Karpas-422 (cell line): ENCODE results near the gene CYP3A4. TPM values are rescaled to one million over a fixed set of nuclear protein-coding genes. Genes with fewer than 3 reads are reported as not detected.
"Not testable (repeated sequence)": the region's sequence is repeated elsewhere in the genome, so short reads cannot be mapped to it uniquely, and the experiment has no call there.

Experiments
- DNase-seq: peaks from one replicate; pipeline ENCODE4 v3.0.0-alpha.2; 2015
- H2AFZ ChIP-seq: fragments of 200-600 bp; sonication (generic); 2 replicates; pipeline ENCODE4 v1.6.1; 2014; ENCODE audit warnings: antibody characterized with exemption, low read length, mixed read lengths
- H3K27ac ChIP-seq: fragments of 200-600 bp; sonication (generic); 2 replicates; pipeline ENCODE4 v1.5.1; 2014; ENCODE audit warnings: mild to moderate bottlenecking, low read length, moderate library complexity
- H3K27me3 ChIP-seq: fragments of 200-600 bp; sonication (generic); 2 replicates; pipeline ENCODE4 v1.6.1; 2014; ENCODE audit warnings: low read length, mixed read lengths
- H3K36me3 ChIP-seq: fragments of 200-600 bp; sonication (generic); 2 replicates; pipeline ENCODE4 v1.6.1; 2014; ENCODE audit warnings: low read length, mixed read lengths; ENCODE audit not compliant: insufficient read depth
- H3K4me1 ChIP-seq: fragments of 200-600 bp; sonication (generic); 2 replicates; pipeline ENCODE4 v1.6.1; 2014; ENCODE audit warnings: mild to moderate bottlenecking, low read length, mixed read lengths
- H3K4me2 ChIP-seq: fragments of 200-600 bp; sonication (generic); 2 replicates; pipeline ENCODE4 v1.6.1; 2014; ENCODE audit warnings: low read length, low read depth, mild to moderate bottlenecking; ENCODE audit not compliant: poor library complexity, severe bottlenecking
- H3K4me3 ChIP-seq: fragments of 200-600 bp; sonication (generic); 2 replicates; pipeline ENCODE4 v1.5.1; 2014; ENCODE audit warnings: mild to moderate bottlenecking, antibody characterized with exemption, low read length, mixed read lengths
- H3K79me2 ChIP-seq: fragments of 200-600 bp; sonication (generic); 2 replicates; pipeline ENCODE4 v1.6.1; 2014; ENCODE audit warnings: mild to moderate bottlenecking, low read length, mixed read lengths
- H3K9ac ChIP-seq: fragments of 200-600 bp; sonication (generic); 2 replicates; pipeline ENCODE4 v1.6.0; 2014; ENCODE audit warnings: low read length
- H3K9me2 ChIP-seq: fragments of 200-600 bp; sonication (generic), shearing (Covaris generic); replicated peaks from 2 replicates; pipeline ENCODE4 v1.6.0; 2014; ENCODE audit warnings: mild to moderate bottlenecking, low read length, moderate library complexity; ENCODE audit not compliant: insufficient read depth
- H3K9me3 ChIP-seq: fragments of 300-700, 200-600 bp; sonication (generic); 2 replicates; pipeline ENCODE4 v1.6.1; 2014; ENCODE audit warnings: low read length, mixed read lengths
- H4K20me1 ChIP-seq: fragments of 200-600 bp; sonication (generic); 2 replicates; pipeline ENCODE4 v1.6.1; 2014; ENCODE audit warnings: mild to moderate bottlenecking, antibody characterized with exemption, low read length, low read depth; ENCODE audit not compliant: insufficient read depth
- total RNA-seq: library from RNA; depleted of rRNA; stranded (reverse); fragments of >200 nt; shearing (Covaris generic); gene quantifications from 2 replicates; pipeline ENCODE4 v1.2.3, GENCODE V29; 2014; ENCODE audit warnings: low replicate concordance

CYP3A4 gene
- total RNA-seq, 1 experiment from 2014 or later = not detected

DNA sequence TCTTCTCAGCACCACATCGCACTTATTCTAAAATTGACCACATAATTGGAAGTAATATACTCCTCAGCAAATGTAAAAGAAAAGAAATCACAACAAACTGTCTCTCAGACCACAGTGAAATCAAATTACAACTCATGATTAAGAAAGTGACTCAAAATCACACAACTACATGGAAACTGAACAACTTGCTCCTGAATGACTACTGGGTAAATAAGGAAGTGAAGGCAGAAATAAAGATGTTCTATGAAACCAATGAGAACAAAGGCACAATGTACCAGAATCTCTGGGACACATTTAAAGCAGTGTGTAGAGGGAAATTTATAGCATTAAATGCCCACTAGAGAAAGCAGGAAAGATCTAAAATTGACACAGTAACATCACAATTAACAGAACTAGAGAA, 10.6 kb downstream of the CYP3A4 start:
- not testable (repeated sequence) for H3K4me1 ChIP-seq, H3K79me2 ChIP-seq, H3K9ac ChIP-seq, H3K27ac ChIP-seq, H3K4me3 ChIP-seq, H4K20me1 ChIP-seq, H3K27me3 ChIP-seq, H3K36me3 ChIP-seq, H3K9me3 ChIP-seq, H3K9me2 ChIP-seq, H2AFZ ChIP-seq, H3K4me2 ChIP-seq, DNase-seq

DNA sequence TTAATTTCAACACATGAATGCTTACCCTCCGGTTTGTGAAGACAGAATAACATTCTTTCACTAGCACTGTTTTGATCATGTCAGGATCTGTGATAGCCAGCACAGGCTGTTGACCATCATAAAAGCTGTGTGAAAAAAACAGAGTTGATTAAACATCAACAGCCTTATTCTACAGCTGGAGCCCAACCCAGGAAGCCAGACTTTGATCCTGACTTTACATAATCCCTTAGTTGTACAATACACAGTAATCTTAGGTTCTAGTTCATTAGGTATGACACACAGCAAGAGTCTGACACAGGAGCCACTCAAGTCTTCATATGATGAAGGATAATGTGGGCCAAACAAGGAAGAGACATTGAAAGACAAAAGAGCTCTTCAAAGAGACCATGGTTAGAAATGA, 11.4 kb downstream of the CYP3A4 start:
- no peaks in the 10 kb centered on the region for H3K9me2 ChIP-seq
- H2AFZ ChIP-seq = no peak overlapping the region
- no peaks in the 10 kb centered on the region for H3K36me3 ChIP-seq
- H3K9me3 ChIP-seq = no peaks in the 10 kb centered on the region
- no peak for DNase-seq
- H3K4me3 ChIP-seq = no peak overlapping the region
- no peaks in the 10 kb centered on the region for H4K20me1 ChIP-seq
- no peak overlapping the region for H3K9ac ChIP-seq
- no peak overlapping the region for H3K27ac ChIP-seq
- no peak overlapping the region for H3K4me2 ChIP-seq
- H3K79me2 ChIP-seq = no peaks in the 10 kb centered on the region
- no peaks in the 10 kb centered on the region for H3K27me3 ChIP-seq
- peaks cover 8% of the 10 kb centered on the region for H3K4me1 ChIP-seq

DNA sequence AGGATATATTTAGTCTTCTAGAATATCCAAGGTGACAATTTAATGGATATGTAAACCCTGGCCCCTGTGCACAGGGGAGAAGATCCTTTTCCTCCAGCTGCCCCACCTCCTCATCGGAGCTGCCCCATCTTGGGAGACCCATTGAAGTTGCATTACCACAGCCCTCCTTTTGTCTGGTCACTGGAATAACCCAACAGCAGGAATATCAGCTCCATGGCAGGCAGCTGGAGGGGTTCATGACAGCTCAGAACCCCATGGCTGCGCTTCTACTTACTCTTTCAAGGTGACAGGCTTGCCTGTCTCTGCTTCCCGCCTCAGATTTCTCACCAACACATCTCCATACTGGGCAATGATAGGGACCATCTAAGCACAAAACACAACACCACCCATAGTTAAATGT, 14.5 kb downstream of the CYP3A4 start:
- H3K79me2 ChIP-seq, H3K27ac ChIP-seq, H3K27me3 ChIP-seq, H4K20me1 ChIP-seq, H3K36me3 ChIP-seq, H3K4me3 ChIP-seq, H3K4me2 ChIP-seq, H3K9me2 ChIP-seq, H2AFZ ChIP-seq, H3K9ac ChIP-seq, H3K9me3 ChIP-seq, DNase-seq: not testable (repeated sequence)
- peaks cover 10% of the 10 kb centered on the region for H3K4me1 ChIP-seq

DNA sequence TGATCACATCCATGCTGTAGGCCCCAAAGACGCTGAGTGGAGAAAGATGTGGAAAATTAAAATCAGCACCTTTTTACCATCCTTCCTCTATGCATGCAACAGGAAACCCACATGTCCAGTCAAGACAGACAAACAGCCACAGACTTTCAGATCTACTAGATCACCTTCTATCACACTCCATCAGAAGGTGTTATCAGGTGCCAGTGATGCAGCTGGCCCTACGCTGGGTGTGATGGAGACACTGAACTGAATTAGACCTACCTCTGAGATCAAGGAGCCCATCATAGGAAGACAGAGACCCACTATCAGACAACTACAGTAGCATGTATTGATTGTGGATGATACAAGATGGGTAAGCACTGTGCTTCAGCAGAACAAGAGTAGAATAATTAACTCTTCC, 15.5 kb downstream of the CYP3A4 start:
- Histone ChIP-seq H4K20me1 (no peaks in the 10 kb centered on the region), H3K9me3 (no peaks in the 10 kb centered on the region), H3K27me3 (no peaks in the 10 kb centered on the region), H3K9ac (no peak overlapping the region), H3K4me2 (no peak overlapping the region), H3K36me3 (no peaks in the 10 kb centered on the region), H3K27ac (no peak overlapping the region), H3K4me1 (peaks cover 10% of the 10 kb centered on the region), H3K9me2 (no peaks in the 10 kb centered on the region), H3K79me2 (no peaks in the 10 kb centered on the region), H3K4me3 (no peak overlapping the region), H2AFZ (no peak overlapping the region)
- DNase-seq = no peak

DNA sequence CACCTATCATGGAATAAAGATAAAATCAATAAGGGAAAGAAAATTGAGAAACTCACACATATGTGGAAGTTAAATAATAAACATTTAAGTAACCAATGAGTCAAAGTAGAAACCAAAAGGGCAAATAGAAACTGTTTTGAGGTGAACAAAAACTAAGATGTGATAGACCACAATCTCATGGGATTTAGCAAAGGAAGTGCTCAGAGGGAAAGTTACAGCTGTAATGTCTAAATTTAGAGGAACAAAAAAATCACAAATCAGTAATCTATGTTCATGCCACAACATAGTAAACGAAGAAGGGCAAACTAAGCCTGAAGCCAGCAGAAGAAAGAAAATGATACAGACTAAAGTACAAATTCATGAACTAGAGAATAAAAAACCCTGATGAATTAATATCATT, 16.3 kb downstream of the CYP3A4 start:
- no peaks in the 10 kb centered on the region for H4K20me1 ChIP-seq
- no peak overlapping the region for H2AFZ ChIP-seq
- H3K4me1 ChIP-seq = peaks cover 10% of the 10 kb centered on the region
- H3K9me3 ChIP-seq = no peaks in the 10 kb centered on the region
- no peak overlapping the region for H3K4me2 ChIP-seq
- no peaks in the 10 kb centered on the region for H3K9me2 ChIP-seq
- no peak overlapping the region for H3K9ac ChIP-seq
- H3K4me3 ChIP-seq = no peak overlapping the region
- no peaks in the 10 kb centered on the region for H3K27me3 ChIP-seq
- no peak for DNase-seq
- no peak overlapping the region for H3K27ac ChIP-seq
- no peaks in the 10 kb centered on the region for H3K79me2 ChIP-seq
- no peaks in the 10 kb centered on the region for H3K36me3 ChIP-seq

DNA sequence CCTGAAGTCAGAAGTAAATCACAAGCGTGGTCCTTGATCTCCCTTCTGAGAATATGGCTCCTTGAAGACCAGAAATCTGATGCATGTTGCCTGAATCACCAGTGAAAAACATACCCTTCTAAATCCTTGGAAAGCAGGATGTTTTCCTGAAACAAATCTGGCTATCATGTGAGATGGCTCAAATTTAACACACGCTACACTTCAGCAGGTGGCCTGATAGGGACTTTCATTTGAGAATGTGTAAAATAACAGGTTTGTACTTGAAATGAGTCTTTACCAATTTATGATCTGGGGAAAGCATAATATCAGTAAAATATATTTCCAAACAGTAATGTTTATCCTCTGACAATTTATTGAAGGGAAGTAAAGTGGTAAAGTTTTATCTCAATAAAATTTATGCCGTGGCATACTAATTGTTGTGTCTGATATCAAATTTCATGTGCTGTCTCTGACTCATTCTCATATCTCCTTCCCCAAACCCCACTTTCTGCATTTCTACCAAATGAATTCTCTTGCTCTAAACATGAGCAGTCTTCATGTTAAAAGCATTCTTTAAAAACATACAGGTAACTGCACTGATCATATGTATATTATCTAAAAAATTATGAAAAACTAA, 17.4 kb downstream of the CYP3A4 start:
- Histone ChIP-seq H3K27me3 (no peaks in the 10 kb centered on the region), H3K9me3 (no peaks in the 10 kb centered on the region)

DNA sequence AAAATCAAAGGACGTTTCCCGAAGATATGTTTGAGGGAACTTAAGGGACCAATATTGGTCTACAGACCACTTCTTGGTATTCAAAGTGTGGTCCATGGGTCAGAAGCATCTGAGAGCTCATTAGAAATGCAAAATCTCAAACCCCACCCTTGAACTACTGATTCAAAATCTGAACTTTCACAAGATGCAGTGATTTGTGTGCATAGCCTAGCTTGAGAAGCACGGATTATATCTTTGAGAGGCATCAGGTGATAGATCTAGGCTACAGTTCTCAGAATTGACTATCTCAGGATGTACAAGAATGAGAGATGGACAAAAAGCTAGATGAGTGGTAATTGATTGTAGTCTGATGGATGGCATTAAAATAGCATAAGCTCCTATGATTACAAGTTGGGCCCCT, 19.5 kb downstream of the CYP3A4 start:
- H3K9ac ChIP-seq = no peak overlapping the region
- peaks cover 8% of the 10 kb centered on the region for H3K4me1 ChIP-seq
- no peaks in the 10 kb centered on the region for H3K36me3 ChIP-seq
- H3K4me2 ChIP-seq = no peak overlapping the region
- H3K27me3 ChIP-seq = no peaks in the 10 kb centered on the region
- H3K9me3 ChIP-seq = no peaks in the 10 kb centered on the region
- no peak overlapping the region for H3K4me3 ChIP-seq
- H2AFZ ChIP-seq = no peak overlapping the region
- no peak overlapping the region for H3K27ac ChIP-seq
- H3K9me2 ChIP-seq = no peaks in the 10 kb centered on the region
- no peaks in the 10 kb centered on the region for H3K79me2 ChIP-seq
- H4K20me1 ChIP-seq = no peaks in the 10 kb centered on the region
- no peak for DNase-seq

More for the DNA sequence above, 17.4 kb downstream of the CYP3A4 start:
- no peak overlapping the region for H3K9ac ChIP-seq
- H3K4me3 ChIP-seq = no peak overlapping the region
- no peaks in the 10 kb centered on the region for H3K9me2 ChIP-seq
- H2AFZ ChIP-seq = no peak overlapping the region
- no peak overlapping the region for H3K27ac ChIP-seq
- H3K36me3 ChIP-seq = no peaks in the 10 kb centered on the region
- H3K4me2 ChIP-seq = no peak overlapping the region
- H4K20me1 ChIP-seq = no peaks in the 10 kb centered on the region
- no peaks in the 10 kb centered on the region for H3K79me2 ChIP-seq
- peaks cover 8% of the 10 kb centered on the region for H3K4me1 ChIP-seq
- DNase-seq = no peak

DNA sequence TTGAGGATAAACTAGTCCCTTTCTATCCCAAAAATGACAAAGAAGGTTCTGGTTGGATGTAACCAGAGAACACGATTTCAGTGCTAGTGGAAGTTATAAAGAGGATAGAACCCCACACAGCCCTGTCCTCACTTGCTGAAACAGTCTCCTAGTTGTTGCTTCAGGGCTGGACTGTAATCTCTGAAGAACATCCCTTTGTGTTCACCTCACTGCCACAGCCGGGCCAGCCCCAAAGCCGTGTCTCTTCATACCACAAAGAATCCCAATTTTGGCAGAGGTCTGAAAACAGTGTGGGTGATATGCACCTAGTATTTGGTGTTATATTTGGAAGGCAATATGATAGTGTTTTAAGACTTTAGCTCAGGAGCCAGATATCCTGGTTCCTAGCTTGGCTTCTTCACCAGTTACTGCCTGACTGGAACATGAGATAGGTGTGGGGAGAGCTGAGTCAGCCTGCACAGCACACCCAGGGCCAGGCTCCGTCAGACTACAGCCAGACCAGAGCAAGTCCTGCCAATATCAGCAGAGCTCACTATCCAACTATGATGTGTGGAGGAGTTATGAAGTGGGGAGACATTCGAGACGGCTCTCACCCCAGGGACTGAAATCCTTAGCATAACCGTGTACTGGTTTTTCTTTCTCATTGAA, 21.2 kb downstream of the CYP3A4 start:
- Histone ChIP-seq H3K9me2 (no peaks in the 10 kb centered on the region), H2AFZ (no peak overlapping the region), H3K79me2 (no peaks in the 10 kb centered on the region), H3K9me3 (no peaks in the 10 kb centered on the region), H3K27ac (no peak overlapping the region), H3K4me2 (no peak overlapping the region), H3K27me3 (no peaks in the 10 kb centered on the region), H3K4me3 (no peak overlapping the region), H3K4me1 (peaks cover 5% of the 10 kb centered on the region), H3K36me3 (no peaks in the 10 kb centered on the region), H4K20me1 (no peaks in the 10 kb centered on the region), H3K9ac (no peak overlapping the region)
- DNase-seq = no peak
